ENCODE data around the gene ASXL3.

ASXL3 gene

GRCh38 chr18:33612632-33613031, 34.6 kb downstream of the ASXL3 start:
- DNase-seq (ENCODE audit: low read depth), result no peak
- Histone ChIP-seq H3K4me3 (ENCODE audit: low read length) (no peak overlapping the region), H3K36me3 (ENCODE audit: control insufficient read depth, insufficient read depth, low read length, severe bottlenecking) (no peaks in the 10 kb centered on the region), H3K27me3 (replicated peaks; ENCODE audit: control insufficient read depth, insufficient read depth, low read length) (no peaks in the 10 kb centered on the region), H3K4me1 (ENCODE audit: control insufficient read depth, insufficient read depth, low read length) (no peaks in the 10 kb centered on the region), H3K9me3 (ENCODE audit: control insufficient read depth, low read length) (no peaks in the 10 kb centered on the region), H3K9ac (ENCODE audit: low read length) (no peak overlapping the region)

GRCh38 chr18:33616556-33616955, 38.5 kb downstream of the ASXL3 start:
- Histone ChIP-seq H3K4me3 (ENCODE audit: low read length) (no peak overlapping the region), H3K9ac (ENCODE audit: low read length) (no peak overlapping the region), H3K36me3 (ENCODE audit: control insufficient read depth, insufficient read depth, low read length, severe bottlenecking) (no peaks in the 10 kb centered on the region), H3K4me1 (ENCODE audit: control insufficient read depth, insufficient read depth, low read length) (no peaks in the 10 kb centered on the region), H3K9me3 (ENCODE audit: control insufficient read depth, low read length) (no peaks in the 10 kb centered on the region), H3K27me3 (replicated peaks; ENCODE audit: control insufficient read depth, insufficient read depth, low read length) (no peaks in the 10 kb centered on the region)
- DNase-seq (ENCODE audit: low read depth), result no peak

GRCh38 chr18:33627114-33627513, 49.1 kb downstream of the ASXL3 start:
- no peak overlapping the region for H3K4me3 ChIP-seq (ENCODE audit: low read length)
- DNase-seq (ENCODE audit: low read depth), result no peak
- no peaks in the 10 kb centered on the region for H3K36me3 ChIP-seq (ENCODE audit: control insufficient read depth, insufficient read depth, low read length, severe bottlenecking)
- no peaks in the 10 kb centered on the region for H3K4me1 ChIP-seq (ENCODE audit: control insufficient read depth, insufficient read depth, low read length)
- no peaks in the 10 kb centered on the region for H3K27me3 ChIP-seq (replicated peaks; ENCODE audit: control insufficient read depth, insufficient read depth, low read length)
- no peaks in the 10 kb centered on the region for H3K9me3 ChIP-seq (ENCODE audit: control insufficient read depth, low read length)
- no peak overlapping the region for H3K9ac ChIP-seq (ENCODE audit: low read length)

DNA sequence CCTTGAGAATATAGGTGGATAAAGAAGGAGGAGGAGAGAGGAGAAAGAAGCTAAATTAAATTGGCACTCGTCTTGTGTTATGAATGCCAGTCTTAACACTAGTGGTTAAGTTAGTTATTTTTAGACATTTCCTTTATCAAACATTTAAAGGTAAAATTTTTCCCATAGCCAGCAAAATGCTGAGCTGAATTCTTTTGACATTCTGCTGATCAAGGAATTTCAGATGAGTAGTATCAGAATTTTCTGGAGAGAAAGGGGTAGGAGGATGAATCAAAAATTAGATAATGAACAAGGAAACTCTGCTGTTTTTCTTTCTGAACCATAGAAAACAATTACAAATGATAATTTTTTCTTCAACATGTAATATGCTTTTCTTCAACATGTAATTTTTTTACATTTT, 52.5 kb downstream of the ASXL3 start:
- Histone ChIP-seq H3K9me3 (ENCODE audit: control insufficient read depth, low read length) (no peaks in the 10 kb centered on the region), H3K36me3 (ENCODE audit: control insufficient read depth, insufficient read depth, low read length, severe bottlenecking) (no peaks in the 10 kb centered on the region)

DNA sequence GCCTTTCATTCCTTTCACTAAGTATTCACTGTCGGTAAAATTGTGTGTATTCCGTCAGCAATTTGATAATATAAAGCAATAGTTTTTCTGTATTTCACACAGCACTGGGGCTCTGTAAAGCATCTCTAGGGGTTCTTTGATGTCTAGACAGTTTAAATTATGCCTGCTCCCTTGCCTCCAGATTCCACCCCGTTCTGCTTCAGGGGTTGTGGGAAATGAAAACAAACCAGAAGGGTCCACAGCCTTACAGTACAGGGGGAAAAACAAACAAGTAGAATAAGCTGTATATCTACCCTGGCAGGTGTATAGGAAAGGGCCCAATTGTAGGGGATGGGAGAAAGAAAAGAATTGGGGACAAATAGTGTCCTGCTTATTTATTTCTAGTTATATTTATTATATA, 63.1 kb downstream of the ASXL3 start:
- DNase-seq (ENCODE audit: low read depth), result no peak
- H3K4me1 ChIP-seq (ENCODE audit: control insufficient read depth, insufficient read depth, low read length), result no peaks in the 10 kb centered on the region
- no peaks in the 10 kb centered on the region for H3K27me3 ChIP-seq (replicated peaks; ENCODE audit: control insufficient read depth, insufficient read depth, low read length)
- no peak overlapping the region for H3K9ac ChIP-seq (ENCODE audit: low read length)
- H3K4me3 ChIP-seq (ENCODE audit: low read length), result no peak overlapping the region
- H3K36me3 ChIP-seq (ENCODE audit: control insufficient read depth, insufficient read depth, low read length, severe bottlenecking), result no peaks in the 10 kb centered on the region
- no peaks in the 10 kb centered on the region for H3K9me3 ChIP-seq (ENCODE audit: control insufficient read depth, low read length)

More for the DNA sequence above, 52.5 kb downstream of the ASXL3 start:
- Histone ChIP-seq H3K27me3 (replicated peaks; ENCODE audit: control insufficient read depth, insufficient read depth, low read length) (no peaks in the 10 kb centered on the region), H3K4me1 (ENCODE audit: control insufficient read depth, insufficient read depth, low read length) (no peaks in the 10 kb centered on the region), H3K9ac (ENCODE audit: low read length) (no peak overlapping the region), H3K4me3 (ENCODE audit: low read length) (no peak overlapping the region)
- DNase-seq (ENCODE audit: low read depth), result no peak

GRCh38 chr18:33644494-33644893, 66.5 kb downstream of the ASXL3 start:
- H3K4me3 ChIP-seq (ENCODE audit: low read length), result no peak overlapping the region
- H3K36me3 ChIP-seq (ENCODE audit: control insufficient read depth, insufficient read depth, low read length, severe bottlenecking), result no peaks in the 10 kb centered on the region
- no peaks in the 10 kb centered on the region for H3K4me1 ChIP-seq (ENCODE audit: control insufficient read depth, insufficient read depth, low read length)
- no peak overlapping the region for H3K9ac ChIP-seq (ENCODE audit: low read length)
- H3K9me3 ChIP-seq (ENCODE audit: control insufficient read depth, low read length), result no peaks in the 10 kb centered on the region
- no peaks in the 10 kb centered on the region for H3K27me3 ChIP-seq (replicated peaks; ENCODE audit: control insufficient read depth, insufficient read depth, low read length)
- peak; percentile 5 for DNase-seq (ENCODE audit: low read depth)

DNA sequence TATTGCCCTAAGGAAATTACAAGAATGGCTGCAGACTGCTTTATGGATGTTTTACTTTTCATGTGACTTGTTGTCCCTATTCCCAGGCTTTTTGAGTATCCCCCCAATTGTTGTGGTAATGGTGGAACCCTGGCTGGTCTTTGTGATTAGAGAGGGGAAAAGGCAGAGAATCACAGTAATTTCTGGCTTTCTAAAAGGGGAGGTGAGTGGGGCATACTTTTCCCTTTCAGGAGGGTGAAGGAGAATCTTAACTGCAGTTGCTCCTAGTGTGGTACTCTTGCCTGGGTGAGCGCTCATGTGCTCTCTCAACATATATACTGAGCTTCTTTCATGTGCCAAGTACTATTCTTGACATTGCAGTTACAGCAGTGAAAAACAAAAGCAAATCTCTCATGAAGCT, 69.3 kb downstream of the ASXL3 start:
- DNase-seq (ENCODE audit: low read depth), result no peak
- Histone ChIP-seq H3K4me1 (ENCODE audit: control insufficient read depth, insufficient read depth, low read length) (no peaks in the 10 kb centered on the region), H3K27me3 (replicated peaks; ENCODE audit: control insufficient read depth, insufficient read depth, low read length) (no peaks in the 10 kb centered on the region), H3K36me3 (ENCODE audit: control insufficient read depth, insufficient read depth, low read length, severe bottlenecking) (no peaks in the 10 kb centered on the region), H3K4me3 (ENCODE audit: low read length) (no peak overlapping the region), H3K9ac (ENCODE audit: low read length) (no peak overlapping the region), H3K9me3 (ENCODE audit: control insufficient read depth, low read length) (no peaks in the 10 kb centered on the region)

GRCh38 chr18:33652635-33653034, 74.6 kb downstream of the ASXL3 start:
- H3K9ac ChIP-seq (ENCODE audit: low read length), result no peak overlapping the region
- no peak overlapping the region for H3K4me3 ChIP-seq (ENCODE audit: low read length)
- H3K4me1 ChIP-seq (ENCODE audit: control insufficient read depth, insufficient read depth, low read length), result no peaks in the 10 kb centered on the region

GRCh38 chr18:33653231-33653630, 75.2 kb downstream of the ASXL3 start:
- Histone ChIP-seq H3K4me3 (ENCODE audit: low read length) (no peak overlapping the region), H3K27me3 (replicated peaks; ENCODE audit: control insufficient read depth, insufficient read depth, low read length) (no peaks in the 10 kb centered on the region), H3K4me1 (ENCODE audit: control insufficient read depth, insufficient read depth, low read length) (no peaks in the 10 kb centered on the region), H3K9me3 (ENCODE audit: control insufficient read depth, low read length) (no peaks in the 10 kb centered on the region), H3K9ac (ENCODE audit: low read length) (no peak overlapping the region), H3K36me3 (ENCODE audit: control insufficient read depth, insufficient read depth, low read length, severe bottlenecking) (no peaks in the 10 kb centered on the region)
- DNase-seq (ENCODE audit: low read depth), result no peak

More at GRCh38 chr18:33652635-33653034, 74.6 kb downstream of the ASXL3 start:
- Histone ChIP-seq H3K27me3 (replicated peaks; ENCODE audit: control insufficient read depth, insufficient read depth, low read length) (no peaks in the 10 kb centered on the region), H3K9me3 (ENCODE audit: control insufficient read depth, low read length) (no peaks in the 10 kb centered on the region), H3K36me3 (ENCODE audit: control insufficient read depth, insufficient read depth, low read length, severe bottlenecking) (no peaks in the 10 kb centered on the region)
- no peak for DNase-seq (ENCODE audit: low read depth)

GRCh38 chr18:33656889-33657448, 79.0 kb downstream of the ASXL3 start:
- no peaks in the 10 kb centered on the region for H3K27me3 ChIP-seq (replicated peaks; ENCODE audit: control insufficient read depth, insufficient read depth, low read length)
- no peaks in the 10 kb centered on the region for H3K36me3 ChIP-seq (ENCODE audit: control insufficient read depth, insufficient read depth, low read length, severe bottlenecking)
- H3K4me3 ChIP-seq (ENCODE audit: low read length), result no peak overlapping the region
- no peaks in the 10 kb centered on the region for H3K4me1 ChIP-seq (ENCODE audit: control insufficient read depth, insufficient read depth, low read length)
- H3K9ac ChIP-seq (ENCODE audit: low read length), result no peak overlapping the region
- DNase-seq (ENCODE audit: low read depth), result no peak
- no peaks in the 10 kb centered on the region for H3K9me3 ChIP-seq (ENCODE audit: control insufficient read depth, low read length)

DNA sequence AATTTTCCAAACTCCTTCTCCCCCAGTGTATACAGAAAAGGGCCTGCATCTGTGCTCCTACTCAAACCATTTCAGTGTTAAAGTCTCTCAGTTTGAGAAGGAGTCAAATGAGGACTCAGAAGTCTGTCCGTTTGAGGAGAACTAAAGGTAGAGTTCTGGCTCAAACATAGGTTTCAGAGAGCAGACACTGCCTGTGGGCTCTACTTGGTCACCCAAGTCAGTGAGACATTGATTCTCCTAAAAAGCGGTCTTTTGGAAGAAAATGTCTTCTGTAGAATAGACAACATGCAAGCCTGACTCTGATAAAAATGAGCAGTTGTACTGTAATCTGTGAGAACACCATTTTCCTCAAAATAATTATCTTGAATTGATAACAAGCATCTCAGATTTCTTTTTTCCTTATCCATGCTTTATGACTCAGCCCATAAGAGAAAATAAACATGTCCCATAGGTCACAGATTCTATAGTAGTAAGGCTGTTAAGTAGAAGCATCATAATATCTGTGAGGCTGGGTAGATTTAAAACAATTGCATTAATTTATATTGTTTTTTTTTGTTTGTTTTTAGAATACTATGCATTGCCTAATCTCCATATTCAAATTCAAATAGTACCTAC, 82.8 kb downstream of the ASXL3 start:
- DNase-seq (ENCODE audit: low read depth), result no peak
- Histone ChIP-seq H3K9ac (ENCODE audit: low read length) (no peak overlapping the region), H3K36me3 (ENCODE audit: control insufficient read depth, insufficient read depth, low read length, severe bottlenecking) (no peaks in the 10 kb centered on the region), H3K4me3 (ENCODE audit: low read length) (no peak overlapping the region), H3K27me3 (replicated peaks; ENCODE audit: control insufficient read depth, insufficient read depth, low read length) (no peaks in the 10 kb centered on the region), H3K9me3 (ENCODE audit: control insufficient read depth, low read length) (no peaks in the 10 kb centered on the region), H3K4me1 (ENCODE audit: control insufficient read depth, insufficient read depth, low read length) (no peaks in the 10 kb centered on the region)
